ENCODE data around the gene PPIG. TPM values are rescaled to one million over a fixed set of nuclear protein-coding genes. Genes with fewer than 3 reads are reported as not detected.

PPIG gene
- total and polyA plus RNA-seq, 9 of the 15 experiments (the other 6 are each of a cell fraction or from before 2014, with no cell fraction given) = 52.5 to 166 (median 124) TPM

DNA sequence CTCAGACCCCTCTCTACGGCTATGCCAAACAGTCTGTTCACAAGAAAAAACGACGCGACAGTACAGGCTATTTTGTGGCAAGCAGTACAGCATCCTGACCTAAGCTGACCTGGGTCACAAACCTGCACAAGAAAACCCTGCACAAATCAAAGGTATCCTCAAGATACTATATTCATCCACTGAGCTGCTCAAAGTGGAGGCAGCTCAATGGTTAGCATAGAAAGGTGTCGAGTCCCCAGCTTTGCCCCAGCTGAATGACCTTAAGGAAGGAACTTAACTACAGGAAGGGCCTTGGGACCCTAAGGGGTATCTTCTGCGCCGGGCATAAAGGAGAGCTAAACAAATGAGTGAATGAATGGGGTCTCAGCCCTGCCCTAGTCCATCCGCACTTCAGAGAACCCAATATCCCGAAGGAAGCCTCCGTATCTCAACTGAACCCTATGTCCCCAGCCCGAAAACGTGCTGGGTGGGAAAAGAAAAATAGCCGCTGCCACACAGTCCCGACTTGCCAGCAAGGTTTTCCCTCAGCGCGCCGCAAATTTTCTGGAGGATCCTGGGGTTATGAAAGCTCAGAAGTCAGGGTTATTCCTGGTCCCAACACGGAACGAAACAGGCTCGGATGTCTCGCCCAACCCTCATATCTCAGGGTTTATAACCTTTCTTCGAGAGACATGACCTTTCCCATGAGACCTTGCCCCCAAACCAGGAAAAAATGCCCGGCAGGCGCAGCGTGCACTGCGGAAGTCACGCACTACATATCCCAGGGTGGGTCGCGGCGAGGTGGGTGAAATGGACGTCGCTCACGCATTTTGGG is 10.8 kb upstream of the PPIG start, which contains the start of gene FASTKD1 (continued):
- TF ChIP-seq CC2D1A (IDR thresholded peaks at IDR 0.05) = 0 out of 2 replicates have a peak, but pooled peaks have one; percentile 45
- peak; percentile 10 to 60; a peak in 3 of 4 replicates for TF ChIP-seq FOXK2 (conservative IDR thresholded peaks at IDR 0.05 in 1 of 2, IDR thresholded peaks at IDR 0.05 in 1 of 2; ENCODE audit: low read depth in 2 of 2)
- peak; percentile 99 for TF ChIP-seq CXXC5 (CRISPR knock-in tag; IDR thresholded peaks at IDR 0.05)
- TF ChIP-seq CCNT2 (IDR thresholded peaks at IDR 0.05; ENCODE audit: borderline replicate concordance, extremely low read depth, insufficient read length, low read depth, low read length) = peak; percentile 56
- TF ChIP-seq PRPF4 (IDR thresholded peaks at IDR 0.05; ENCODE audit: insufficient read depth, low read depth, low read length, poor library complexity, severe bottlenecking) = no peak
- TF ChIP-seq, protein P1, sequence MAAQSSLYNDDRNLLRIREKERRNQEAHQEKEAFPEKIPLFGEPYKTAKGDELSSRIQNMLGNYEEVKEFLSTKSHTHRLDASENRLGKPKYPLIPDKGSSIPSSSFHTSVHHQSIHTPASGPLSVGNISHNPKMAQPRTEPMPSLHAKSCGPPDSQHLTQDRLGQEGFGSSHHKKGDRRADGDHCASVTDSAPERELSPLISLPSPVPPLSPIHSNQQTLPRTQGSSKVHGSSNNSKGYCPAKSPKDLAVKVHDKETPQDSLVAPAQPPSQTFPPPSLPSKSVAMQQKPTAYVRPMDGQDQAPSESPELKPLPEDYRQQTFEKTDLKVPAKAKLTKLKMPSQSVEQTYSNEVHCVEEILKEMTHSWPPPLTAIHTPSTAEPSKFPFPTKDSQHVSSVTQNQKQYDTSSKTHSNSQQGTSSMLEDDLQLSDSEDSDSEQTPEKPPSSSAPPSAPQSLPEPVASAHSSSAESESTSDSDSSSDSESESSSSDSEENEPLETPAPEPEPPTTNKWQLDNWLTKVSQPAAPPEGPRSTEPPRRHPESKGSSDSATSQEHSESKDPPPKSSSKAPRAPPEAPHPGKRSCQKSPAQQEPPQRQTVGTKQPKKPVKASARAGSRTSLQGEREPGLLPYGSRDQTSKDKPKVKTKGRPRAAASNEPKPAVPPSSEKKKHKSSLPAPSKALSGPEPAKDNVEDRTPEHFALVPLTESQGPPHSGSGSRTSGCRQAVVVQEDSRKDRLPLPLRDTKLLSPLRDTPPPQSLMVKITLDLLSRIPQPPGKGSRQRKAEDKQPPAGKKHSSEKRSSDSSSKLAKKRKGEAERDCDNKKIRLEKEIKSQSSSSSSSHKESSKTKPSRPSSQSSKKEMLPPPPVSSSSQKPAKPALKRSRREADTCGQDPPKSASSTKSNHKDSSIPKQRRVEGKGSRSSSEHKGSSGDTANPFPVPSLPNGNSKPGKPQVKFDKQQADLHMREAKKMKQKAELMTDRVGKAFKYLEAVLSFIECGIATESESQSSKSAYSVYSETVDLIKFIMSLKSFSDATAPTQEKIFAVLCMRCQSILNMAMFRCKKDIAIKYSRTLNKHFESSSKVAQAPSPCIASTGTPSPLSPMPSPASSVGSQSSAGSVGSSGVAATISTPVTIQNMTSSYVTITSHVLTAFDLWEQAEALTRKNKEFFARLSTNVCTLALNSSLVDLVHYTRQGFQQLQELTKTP (IDR thresholded peaks at IDR 0.05; ENCODE audit: low read depth in 1 of 2, partially characterized antibody in 2 of 2) = peak; percentile 34 to 99
- peak; percentile 62; the same call in 1 of the 2 replicates for TF ChIP-seq CBX1 (IDR thresholded peaks at IDR 0.05; ENCODE audit: low read depth)
- TF ChIP-seq TBP (optimal IDR thresholded peaks at IDR 0.05; ENCODE audit: low read depth, low read length) = peak; percentile 88
- peak; percentile 61 to 76; a peak in 1 of 4 replicates for TF ChIP-seq SIN3A (IDR thresholded peaks at IDR 0.05; ENCODE audit: borderline replicate concordance in 2 of 2, control insufficient read depth in 1 of 2, low read depth in 2 of 2, low read length in 2 of 2)
- peak; percentile 86; the same call in 1 of the 2 replicates for TF ChIP-seq GABPB1 (CRISPR knock-in tag; IDR thresholded peaks at IDR 0.05)
- peak; percentile 81; the same call in 1 of the 2 replicates for TF ChIP-seq CHCHD3 (CRISPR knock-in tag; IDR thresholded peaks at IDR 0.05)
- TF ChIP-seq HDAC2 (IDR thresholded peaks at IDR 0.05) = 0 out of 2 replicates have a peak, but pooled peaks have one; percentile 59
- TF ChIP-seq NR2F6 (CRISPR knock-in tag; IDR thresholded peaks at IDR 0.05) = 0 out of 2 replicates have a peak, but pooled peaks have one; percentile 32
- TF ChIP-seq, protein P2, sequence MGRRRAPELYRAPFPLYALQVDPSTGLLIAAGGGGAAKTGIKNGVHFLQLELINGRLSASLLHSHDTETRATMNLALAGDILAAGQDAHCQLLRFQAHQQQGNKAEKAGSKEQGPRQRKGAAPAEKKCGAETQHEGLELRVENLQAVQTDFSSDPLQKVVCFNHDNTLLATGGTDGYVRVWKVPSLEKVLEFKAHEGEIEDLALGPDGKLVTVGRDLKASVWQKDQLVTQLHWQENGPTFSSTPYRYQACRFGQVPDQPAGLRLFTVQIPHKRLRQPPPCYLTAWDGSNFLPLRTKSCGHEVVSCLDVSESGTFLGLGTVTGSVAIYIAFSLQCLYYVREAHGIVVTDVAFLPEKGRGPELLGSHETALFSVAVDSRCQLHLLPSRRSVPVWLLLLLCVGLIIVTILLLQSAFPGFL (CRISPR knock-in tag; IDR thresholded peaks at IDR 0.05) = no peak
- TF ChIP-seq EP300 (IDR thresholded peaks at IDR 0.05; ENCODE audit: low read length) = peak; percentile 59
- no peak for TF ChIP-seq ZNF707 (CRISPR knock-in tag; conservative IDR thresholded peaks at IDR 0.05)
- TF ChIP-seq ASH1L (IDR thresholded peaks at IDR 0.05; ENCODE audit: borderline replicate concordance, low read depth, partially characterized antibody) = peak; percentile 80
- TF ChIP-seq ZNF644 (tag; IDR thresholded peaks at IDR 0.05; ENCODE audit: low read depth) = peak; percentile 95
- peak; percentile 48; the same call in 1 of the 2 replicates for TF ChIP-seq ZNF583 (CRISPR knock-in tag; IDR thresholded peaks at IDR 0.05)
- no peak for TF ChIP-seq ATF1 (CRISPR knock-in tag; IDR thresholded peaks at IDR 0.05)
- peak; percentile 96 for TF ChIP-seq ATF1 (tag; IDR thresholded peaks at IDR 0.05)
